ENCODE results near the gene ELOVL1.
A peak's percentile ranks its signal among the peaks of the same experiment; 100 is the strongest.
"Not testable (repeated sequence)": the region's sequence is repeated elsewhere in the genome, so short reads cannot be mapped to it uniquely, and the experiment has no call there.

Gene ELOVL1

DNA sequence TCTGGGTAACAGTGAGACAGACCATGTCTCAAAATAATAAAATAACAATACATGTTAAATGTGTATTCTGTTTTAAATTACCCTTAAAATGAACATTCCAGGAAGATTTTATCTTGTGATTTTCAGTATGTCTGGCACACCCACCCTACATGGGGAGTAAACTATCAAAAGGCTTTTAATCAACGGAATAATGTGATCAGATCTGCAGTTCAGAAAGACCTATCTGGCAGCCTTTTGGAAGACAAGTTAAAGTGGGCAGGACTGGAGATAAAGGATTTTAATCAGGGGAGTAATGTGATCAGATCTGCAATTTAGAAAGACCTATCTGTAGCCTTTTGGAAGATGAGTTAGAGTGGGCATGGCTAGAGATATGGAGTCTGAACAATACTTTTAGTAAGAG lies 11.7 kb upstream of the ELOVL1 start:
- DNase-seq = no peak

DNA sequence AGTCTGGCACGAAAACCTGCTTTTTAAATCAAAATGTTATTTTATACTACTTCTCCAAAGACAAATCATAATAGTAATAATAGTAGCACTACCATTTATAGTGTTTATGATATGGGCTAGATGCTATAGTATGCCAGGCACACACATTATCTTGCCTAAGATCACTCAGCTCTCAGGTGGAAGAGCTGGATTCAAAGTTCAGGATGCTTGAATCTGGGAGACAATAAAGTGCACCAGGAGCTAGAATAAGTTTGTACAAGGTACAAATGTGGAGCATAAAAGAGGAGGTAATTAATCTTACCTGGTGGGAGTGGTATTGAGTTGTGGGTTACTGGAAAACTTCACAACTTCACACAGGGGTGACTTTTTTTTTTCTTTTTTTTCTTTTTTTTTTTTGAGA lies 10.0 kb upstream of the ELOVL1 start:
- no peak for DNase-seq

DNA sequence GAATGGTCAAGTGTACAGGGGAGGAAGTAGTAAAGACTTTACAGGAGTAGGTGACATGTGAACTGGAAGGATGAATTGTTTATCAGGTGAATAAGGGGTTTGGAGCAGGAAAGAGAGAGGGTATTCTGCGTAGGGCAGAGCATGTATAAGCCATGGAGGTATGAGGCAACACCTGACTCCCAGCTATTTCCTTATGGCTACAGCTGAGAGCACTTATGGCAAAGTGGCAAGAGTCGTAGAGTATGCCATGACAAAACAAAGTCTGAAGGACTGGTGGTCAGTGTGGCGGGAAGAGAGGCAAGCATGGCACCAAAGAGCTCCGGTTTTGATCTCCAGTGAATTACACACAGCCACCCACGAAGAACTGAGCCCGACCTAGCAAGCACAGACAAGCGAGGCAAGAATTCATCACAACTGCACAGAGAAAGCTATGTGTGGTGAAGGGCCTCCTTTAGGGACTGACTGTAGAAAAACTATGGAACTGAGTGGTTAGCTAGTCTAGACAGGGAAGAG lies 9.0 kb upstream of the ELOVL1 start:
- DNase-seq = no peak

DNA sequence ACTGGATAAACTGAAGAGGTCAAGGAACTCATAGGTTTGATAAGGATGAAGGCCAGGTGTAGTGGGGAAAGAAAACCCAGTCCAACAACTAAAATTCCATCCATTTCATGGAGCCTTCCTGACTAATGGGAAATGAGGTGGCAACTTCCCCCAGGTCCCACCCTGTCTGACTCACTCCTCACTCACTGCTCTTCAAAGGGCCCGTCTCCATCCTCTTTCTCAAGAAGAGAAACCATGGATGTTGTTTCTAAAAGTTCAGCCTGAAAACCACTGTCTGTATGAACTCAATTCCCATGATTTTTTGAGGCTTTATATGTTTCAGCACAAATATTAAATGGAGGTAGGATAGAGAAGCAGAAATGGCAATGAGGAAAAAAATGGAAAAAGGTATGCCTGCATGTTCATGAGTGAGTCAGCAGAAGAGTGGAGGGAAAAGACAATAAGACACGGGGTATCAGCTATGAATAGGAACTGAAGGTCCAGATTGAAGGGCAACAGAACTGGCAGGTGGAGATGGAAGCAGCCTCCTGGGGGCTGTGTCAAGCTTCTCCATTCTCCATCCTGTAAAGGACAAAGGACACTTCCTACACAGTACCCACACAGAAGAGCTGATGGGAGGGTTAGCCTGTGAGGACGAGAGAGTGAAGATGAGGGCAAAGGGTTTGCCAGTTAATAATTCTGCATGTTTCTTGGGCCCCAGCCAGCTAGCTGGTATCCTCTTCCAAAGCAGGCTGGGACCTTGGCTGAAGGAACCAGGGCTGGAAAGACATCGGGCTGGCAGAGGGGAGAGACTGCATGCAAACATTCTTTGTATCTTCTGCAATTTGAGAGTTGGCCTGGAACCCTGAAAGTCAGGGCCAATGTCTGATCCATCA lies 5.5 kb upstream of the ELOVL1 start:
- DNase-seq = no peak

DNA sequence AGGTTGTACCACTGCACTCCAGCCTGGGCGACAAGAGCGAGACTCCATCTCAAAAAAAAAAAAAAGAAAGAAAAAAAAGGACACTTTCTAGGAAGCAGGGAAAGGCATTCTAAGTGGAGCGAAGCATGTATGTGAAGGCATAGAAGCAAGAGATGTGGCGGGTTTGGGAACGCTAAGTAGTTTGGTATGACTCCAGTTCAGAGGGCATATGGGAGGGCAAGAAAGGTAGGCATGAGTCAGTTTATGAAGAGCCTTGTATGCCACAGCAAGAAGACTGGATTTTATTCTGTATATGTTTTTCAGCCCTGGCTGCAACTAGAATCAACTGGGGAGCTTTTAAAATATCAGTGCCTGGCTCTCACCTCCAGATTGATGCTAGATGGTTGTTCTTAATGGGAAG lies 4.4 kb upstream of the ELOVL1 start:
- DNase-seq = no peak

DNA sequence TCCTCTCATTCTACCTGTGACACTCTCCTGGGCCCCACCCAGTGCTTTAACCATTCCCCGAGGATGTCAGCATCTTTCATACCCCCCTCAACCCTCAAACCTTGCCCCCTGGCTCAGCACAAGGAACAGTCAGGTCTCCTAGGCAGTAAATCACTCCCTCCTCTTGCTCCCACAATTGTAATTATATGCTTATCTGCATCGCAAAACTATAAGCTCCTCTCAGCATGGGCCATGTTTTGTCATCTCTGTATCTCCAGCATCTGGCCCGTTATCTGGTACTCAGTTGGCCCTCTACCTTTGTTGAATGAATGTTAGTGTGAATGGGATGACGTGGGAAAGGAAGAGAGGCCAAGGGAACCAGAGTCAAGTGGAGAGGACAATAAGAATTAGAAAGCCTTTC lies 2.8 kb upstream of the ELOVL1 start:
- no peak for DNase-seq

DNA sequence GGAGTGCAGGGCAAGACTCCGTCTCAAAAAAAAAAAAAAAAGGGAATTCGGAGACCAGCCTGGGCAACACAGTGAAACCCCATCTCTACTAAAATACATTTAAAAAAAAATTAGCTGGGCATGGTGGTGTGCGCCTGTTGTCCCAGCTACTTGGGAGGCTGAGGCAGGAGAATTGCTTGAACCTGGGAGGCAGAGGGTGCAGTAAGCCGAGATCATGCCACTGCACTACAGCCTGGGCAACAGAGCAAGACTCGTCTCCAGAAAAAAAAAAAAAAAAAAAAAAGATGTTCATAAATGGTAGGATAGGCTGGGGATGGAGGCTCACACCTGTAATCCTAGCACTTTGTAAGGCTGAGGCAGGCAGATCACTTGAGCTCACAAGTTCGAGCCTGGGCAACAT lies 2.0 kb upstream of the ELOVL1 start:
- DNase-seq = not testable (repeated sequence)

DNA sequence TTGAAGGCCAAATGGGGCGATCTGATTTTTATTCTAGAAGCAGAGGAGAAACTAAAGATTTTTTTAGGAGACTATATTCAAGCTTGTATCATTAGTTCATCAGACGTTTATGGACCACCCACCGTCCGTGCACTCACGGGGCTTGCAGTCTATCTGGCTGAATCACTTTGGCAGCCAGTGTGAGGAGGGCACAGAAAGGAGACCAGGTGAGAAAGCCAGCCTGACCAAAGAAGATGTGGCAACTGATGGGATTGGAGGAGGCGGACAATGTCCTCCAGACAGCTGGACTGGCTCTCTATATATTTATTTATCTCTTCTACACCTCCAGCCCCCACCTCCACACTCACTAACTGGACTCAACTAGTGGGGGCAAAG lies 822 bp upstream of the ELOVL1 start:
- DNase-seq = no peak

DNA sequence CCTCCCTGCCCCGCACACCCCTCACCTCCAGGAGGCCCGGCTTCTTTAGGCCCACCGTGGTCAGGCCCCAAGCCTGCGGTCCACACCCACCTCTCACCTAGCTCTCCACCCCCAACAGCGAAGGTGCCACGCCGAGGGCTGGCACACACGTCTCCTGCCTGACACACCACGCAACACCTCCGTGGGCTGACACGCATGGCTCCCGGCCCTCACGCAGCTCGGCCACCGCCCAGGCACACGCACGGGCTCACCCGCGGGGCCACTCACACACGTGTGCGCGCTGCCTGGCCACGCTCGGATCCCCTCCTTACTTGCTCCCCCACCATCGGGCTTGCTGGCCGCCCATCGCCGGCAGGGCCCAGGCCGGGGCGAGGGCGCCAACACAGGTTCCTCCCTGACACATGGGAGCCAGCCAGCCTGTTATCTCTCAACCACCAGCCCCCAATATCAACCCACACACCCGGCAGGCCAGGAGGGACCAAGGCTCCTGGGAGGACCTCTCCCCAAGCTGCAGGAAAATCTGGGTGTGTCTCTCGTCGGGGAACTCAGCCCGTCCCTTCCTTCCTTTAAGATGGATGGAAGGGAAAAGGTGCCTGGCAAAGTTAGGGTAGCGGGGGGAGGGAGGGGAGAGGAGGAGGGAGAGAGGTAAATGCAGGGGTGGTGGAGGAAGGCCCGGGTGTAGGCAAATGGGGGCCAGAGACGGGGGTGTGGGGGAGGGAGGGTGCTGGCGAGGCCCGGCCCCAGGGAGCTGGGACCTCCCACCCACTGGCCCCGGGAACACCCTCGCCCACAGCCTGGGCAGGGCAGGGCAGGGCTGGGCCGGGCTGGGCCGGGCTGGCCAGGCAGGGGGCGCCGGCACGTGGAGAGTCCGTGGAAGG lies 546 bp downstream of the ELOVL1 start:
- peak; percentile 46 for DNase-seq

DNA sequence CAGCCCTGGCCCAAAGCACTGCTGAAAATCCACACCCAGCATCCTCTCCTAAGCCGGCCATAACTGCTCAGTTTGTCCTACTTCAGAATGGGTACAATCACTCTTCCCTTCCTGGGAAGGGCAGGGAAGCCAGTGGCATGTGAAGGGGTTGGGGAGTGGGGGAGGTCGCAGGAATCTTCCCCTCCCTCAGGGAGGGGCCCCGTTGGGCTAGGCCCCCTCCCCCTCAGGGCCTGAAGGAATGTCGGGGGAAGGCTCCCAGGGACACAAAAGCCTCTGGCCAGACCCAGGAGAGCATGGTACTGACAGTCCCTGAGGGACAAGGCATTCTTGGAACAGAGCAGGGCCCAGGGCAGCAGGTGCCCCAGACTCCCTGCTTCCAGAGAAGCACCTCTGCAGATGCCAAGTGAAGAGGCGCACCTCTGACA lies 1.2 kb downstream of the ELOVL1 start:
- no peak for DNase-seq

DNA sequence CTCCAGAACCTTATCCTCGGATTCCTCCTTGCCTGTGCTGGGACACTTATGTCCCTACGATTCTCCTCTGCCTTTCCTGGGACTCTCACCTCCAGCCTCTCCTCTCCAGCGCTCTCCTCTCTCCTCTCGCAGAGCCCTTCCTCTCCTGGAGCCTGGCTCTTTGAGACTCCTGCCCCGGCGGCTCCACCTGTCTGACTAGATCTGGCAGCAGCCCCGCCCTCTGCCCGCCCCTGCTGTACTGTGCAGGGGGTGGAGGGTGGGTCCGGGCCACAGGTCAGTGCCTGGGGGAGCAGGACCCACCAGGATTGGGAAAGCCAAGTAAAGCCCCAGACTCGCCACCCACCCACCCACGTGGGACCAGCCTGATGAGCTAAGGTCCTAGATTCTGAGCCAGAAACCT lies 1.6 kb downstream of the ELOVL1 start:
- peak; percentile 15 for DNase-seq

DNA sequence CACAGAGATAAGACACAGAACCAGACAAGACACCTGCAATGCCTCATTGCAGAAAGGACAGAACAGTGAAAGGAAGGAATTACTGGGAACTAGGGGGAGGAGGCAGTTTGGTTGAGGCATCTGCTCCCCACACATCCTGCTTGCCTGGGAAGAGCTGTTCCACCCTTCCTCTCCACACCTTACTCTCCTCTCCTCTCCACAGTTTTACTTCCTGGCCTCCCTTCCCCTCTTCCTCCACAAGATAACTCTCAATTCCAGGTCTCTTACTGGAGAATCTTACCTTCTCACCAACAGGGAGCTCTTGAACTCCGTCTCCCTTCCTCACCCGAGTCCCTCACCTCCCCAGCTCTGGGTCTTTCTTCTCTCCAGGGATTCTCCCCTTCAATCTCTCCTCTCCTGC lies 2.1 kb downstream of the ELOVL1 start:
- no peak for DNase-seq

DNA sequence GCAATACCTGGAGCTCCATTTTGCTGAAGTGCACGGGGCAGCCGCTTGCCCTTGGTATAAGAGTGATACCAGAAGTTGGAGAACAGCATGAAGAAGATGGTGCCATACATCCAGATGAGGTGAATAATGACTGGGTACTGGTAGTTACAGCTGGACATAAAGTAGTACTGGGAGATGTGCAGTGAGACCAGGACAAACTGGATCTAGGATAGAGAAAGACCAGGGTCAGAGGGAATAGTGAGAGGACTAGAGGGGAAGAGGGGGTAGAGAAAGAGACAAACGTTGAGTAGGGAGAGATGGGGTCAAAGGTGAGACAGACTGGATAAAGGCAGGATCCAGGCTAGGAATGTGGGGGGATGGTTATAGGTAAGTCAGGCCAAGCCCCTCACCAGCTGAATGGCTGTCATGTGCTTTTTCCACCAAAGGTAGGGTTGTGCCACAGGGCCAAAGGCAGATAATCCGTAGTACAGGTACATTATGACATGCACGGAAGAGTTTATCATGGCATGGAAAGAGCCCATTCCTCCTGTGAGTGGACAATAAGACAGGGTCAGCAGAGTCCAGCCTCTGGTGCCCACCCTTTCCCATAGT lies 3.8 kb downstream of the ELOVL1 start:
- DNase-seq = no peak

DNA sequence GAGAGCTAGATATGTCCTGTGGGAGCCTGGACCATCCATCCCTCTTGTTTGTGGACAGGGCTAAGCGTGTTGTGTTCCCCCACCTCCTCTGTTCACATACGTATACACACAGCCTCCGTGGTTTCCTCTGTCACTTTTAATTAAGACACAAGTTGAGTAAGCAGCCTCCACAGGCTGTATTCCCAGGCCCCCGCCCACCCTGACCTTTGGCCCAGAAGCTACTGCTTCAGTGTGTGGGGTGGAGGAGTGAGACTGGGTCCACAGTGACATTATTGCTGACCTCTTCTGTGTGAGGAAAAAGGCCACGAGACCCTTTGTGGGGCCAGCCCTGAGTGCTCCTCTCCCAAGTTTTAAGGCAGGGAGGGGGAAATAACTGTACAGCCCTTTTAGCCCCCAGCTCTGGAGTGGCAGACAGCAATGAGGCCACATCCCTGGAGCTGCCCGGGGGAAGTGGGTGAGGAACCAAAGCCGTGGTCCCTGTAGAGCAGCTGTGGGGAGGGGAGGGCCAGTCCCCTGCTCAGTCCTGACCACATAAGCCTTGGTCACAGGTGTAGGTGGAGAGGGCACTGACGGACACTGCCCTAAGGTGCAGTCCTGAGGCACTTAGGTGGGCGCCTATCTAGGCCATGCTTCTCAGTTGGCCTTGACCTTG lies 4.4 kb downstream of the ELOVL1 start:
- no peak for DNase-seq

DNA sequence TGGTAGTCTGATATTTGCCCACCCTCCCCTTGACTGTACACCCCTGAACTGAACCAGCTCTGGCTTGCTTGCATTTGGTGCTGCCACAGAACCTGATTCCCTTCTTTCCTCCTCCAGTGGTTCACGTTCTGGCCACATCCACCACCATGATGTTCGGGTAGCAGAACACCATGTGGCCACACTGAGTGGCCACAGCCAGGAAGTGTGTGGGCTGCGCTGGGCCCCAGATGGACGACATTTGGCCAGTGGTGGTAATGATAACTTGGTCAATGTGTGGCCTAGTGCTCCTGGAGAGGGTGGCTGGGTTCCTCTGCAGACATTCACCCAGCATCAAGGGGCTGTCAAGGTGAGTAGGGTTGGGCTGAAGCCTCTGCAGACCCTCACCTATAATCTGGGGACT lies 7.2 kb downstream of the ELOVL1 start:
- no peak for DNase-seq

DNA sequence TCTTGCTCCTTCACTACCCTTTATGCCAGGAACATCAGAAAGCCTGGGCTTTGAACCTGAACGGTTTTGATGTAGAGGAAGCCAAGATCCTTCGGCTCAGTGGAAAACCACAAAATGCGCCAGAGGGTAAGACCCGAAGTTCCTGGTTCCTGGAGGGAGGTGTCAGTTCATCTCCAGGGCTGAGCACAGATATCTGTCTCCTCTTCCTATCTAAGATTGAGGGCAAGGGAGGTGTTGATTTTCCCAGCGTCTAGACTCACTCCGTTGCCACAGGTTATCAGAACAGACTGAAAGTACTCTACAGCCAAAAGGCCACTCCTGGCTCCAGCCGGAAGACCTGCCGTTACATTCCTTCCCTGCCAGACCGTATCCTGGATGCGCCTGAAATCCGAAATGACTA lies 8.1 kb downstream of the ELOVL1 start:
- DNase-seq = no peak

DNA sequence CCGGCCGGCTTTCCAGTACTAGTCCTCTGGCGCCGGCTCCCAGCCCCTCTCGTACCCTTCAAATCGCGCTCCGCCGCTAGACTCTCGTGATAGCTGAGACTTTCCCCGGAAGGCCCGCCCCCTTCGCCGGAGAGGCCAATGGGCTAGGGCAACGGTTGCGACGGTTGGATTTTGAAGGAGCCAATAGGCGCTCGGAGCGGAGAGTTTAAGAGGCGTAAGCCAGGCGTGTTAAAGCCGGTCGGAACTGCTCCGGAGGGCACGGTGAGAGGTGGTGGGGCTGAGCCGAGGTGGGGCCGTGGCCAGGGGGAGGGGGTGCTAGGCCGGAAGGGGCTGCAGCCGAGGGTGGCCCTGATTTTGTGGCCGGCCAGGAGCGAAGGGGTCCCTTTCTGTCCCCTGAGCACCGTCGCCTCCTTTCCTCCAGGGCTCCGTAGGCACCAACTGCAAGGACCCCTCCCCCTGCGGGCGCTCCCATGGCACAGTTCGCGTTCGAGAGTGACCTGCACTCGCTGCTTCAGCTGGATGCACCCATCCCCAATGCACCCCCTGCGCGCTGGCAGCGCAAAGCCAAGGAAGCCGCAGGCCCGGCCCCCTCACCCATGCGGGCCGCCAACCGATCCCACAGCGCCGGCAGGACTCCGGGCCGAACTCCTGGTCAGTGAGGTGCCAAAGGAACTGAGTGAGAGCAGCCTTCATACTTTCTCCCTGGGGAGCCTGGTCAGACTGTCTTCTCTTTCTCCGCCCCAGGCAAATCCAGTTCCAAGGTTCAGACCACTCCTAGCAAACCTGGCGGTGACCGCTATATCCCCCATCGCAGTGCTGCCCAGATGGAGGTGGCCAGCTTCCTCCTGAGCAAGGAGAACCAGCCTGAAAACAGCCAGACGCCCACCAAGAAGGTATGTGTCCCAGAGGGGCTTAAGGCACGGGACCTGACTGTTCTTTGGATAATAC lies 8.8 kb downstream of the ELOVL1 start, which contains the start of gene CDC20:
Gene CDC20, plus strand, starts transcription at position 236 of the 948 bp plus-strand sequence. Its CDS starts 235 bp downstream, at position 471.
- peak; percentile 99 for DNase-seq

DNA sequence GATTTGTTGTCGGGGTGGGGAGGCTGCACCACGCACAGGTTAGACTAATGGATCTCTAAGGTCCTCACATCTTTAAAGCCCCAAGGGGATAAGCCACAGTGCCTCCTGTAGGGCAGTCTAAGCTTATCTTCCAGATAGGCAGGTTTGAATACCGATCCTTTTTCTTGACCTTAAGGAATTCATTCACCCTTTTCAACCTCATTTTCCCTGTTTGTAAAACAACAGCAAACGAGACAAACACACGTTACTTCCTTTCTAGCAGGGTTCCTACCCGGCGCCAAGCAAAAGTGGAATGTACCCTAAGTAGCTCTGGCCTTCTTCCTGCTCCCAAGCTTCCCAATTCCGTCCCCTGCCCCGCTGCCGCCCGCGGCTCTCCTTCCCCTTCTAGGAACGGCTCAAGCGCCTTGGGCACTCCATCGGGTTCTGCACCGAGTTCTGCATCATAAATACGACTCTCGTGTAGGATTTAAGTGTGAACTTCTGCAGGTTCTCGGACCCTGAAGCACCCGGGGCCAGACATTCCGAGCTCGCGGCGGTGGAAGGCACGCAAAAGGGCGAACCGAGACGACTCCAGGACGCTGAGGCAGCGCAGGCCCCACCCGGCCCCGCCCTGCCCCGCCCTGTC lies 9.6 kb downstream of the ELOVL1 start:
- no peak for DNase-seq

DNA sequence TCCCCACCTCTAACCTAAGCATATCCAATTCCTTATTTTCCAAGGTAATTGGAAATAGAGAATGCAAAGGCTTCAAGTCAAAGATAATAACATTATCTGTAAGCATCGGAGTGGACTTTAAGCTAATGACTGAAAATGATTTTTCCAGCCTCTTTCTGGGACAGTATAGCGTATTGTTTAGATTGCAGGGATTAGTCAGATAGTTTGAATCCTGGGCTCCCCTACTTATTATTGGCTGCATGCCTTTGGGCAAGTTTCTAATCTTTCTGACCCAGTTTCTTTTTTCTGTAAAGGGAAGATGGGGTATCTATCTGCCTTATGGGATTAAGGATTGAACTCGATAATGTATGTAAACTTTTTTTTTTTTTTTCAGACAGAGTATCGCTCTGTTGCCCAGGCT lies 10.6 kb downstream of the ELOVL1 start:
- DNase-seq = no peak

DNA sequence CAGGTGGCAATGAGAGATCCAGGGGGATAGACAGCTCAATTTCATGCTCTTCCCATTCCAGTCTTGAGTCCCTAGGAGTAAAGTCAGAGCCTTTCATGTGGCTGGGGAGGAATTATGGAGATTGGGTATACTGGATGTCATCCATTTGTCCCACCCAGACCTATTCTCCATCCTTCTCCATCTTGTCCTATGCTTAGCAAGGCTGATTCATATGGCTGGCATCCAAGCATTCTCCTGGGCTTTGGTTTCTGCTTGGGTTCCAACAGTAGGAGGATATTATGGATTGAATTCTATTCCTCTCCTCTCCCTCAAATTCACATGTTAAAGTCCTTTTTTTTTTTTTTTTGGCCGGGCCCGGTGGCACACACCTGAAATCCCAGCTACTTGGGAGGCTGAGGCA lies 12.9 kb downstream of the ELOVL1 start:
- no peak for DNase-seq

DNA sequence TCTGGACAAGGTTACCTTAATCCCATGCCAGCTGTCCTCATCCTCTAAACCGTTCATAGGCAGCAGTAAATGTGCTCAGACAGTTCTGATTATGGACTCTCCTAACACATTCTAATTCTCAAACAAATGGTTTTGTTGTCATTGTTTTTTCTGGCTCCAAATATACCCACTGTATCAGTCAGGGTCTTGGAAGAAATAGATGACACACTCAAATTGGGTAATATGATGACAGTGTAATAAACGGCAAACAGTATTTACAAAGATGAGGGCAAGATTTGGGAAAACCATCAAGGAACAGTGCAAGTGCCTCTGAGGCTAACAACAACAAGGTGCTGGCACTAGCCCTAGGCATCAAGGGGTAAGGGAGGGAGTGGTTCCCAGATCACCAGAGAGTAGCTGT lies 13.3 kb downstream of the ELOVL1 start:
- no peak for DNase-seq
